AG09309 (cell line): Measurements from ENCODE around the gene TJP2.

Source experiments
- DNase-seq: peaks from one replicate; pipeline ENCODE4 v3.0.0-alpha.2; 2010; ENCODE audit warnings: low read depth
- H3K4me3 ChIP-seq: 2 replicates; pipeline ENCODE4 v1.5.1; 2011; ENCODE audit warnings: mild to moderate bottlenecking, low read depth, low read length, moderate library complexity; ENCODE audit not compliant: control insufficient read depth
- TF ChIP-seq, protein P1 (sequence below): IDR thresholded peaks from 2 replicates; pipeline ENCODE4 v1.5.1; 2011; ENCODE audit warnings: mild to moderate bottlenecking, low read depth, low read length, inconsistent platforms; ENCODE audit not compliant: insufficient read depth, control insufficient read depth; ENCODE audit errors: missing control alignments

Gene TJP2

DNA sequence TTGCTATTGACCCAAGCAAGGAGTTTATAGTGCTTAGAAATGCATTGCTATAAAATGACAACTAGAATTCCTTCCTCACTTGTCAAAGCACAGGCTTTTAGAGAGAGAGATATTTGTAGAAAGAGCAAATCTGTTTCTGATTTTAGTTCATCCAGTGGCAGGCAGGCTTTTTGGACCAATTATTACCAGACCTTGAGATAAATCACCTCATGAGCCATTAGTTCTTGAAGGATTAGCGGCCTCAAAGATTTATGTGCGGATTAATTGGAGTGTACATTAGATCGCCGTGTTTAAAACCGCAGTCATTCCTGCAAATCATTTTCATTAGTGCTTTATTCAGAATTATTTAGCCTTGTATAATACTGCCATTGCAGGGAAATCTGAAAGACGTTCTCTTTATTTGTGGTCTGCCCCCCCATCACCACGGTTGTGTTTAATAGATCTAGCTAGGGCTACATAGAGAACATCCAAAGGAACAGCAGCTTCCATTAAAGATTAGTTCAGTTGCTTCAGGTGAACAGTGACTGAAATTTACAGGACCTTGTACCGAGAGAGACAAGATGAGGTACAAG lies 28.8 kb upstream of the TJP2 start:
- no peak overlapping the region for H3K4me3 ChIP-seq
- TF ChIP-seq, protein P1, sequence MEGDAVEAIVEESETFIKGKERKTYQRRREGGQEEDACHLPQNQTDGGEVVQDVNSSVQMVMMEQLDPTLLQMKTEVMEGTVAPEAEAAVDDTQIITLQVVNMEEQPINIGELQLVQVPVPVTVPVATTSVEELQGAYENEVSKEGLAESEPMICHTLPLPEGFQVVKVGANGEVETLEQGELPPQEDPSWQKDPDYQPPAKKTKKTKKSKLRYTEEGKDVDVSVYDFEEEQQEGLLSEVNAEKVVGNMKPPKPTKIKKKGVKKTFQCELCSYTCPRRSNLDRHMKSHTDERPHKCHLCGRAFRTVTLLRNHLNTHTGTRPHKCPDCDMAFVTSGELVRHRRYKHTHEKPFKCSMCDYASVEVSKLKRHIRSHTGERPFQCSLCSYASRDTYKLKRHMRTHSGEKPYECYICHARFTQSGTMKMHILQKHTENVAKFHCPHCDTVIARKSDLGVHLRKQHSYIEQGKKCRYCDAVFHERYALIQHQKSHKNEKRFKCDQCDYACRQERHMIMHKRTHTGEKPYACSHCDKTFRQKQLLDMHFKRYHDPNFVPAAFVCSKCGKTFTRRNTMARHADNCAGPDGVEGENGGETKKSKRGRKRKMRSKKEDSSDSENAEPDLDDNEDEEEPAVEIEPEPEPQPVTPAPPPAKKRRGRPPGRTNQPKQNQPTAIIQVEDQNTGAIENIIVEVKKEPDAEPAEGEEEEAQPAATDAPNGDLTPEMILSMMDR: no peak
- DNase-seq: no peak

- TF ChIP-seq, protein P1: no peak
- no peak overlapping the region for H3K4me3 ChIP-seq
- DNase-seq: no peak
Measured at GRCh38 chr9:69147041-69147834, 26.8 kb upstream of the TJP2 start.

DNA sequence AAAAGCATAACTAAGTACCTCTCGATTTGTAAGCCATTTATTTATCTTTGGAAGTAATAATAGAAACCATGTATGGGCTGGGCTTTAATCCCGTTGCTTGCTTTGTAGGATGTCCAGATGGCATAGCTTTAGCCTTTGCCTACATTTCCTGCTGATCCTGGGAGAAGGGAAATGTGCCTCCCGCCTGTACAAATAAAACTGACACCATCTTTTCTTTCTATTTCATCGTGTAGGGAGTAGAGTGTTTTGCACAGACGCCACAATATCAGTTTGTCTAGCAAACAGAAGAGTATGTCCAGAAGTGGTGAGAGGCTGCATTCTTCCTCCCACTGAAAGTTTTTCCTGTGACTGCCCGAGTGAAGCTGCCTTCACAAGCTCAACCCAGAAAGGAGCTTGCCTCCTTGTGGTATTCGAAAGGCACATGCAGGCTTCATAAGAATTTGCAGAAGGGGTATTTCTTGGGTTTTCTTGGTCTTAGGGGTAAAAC lies 24.7 kb upstream of the TJP2 start:
- DNase-seq: no peak
- H3K4me3 ChIP-seq: peak overlapping the region; percentile 3; the same call in 1 of the 2 replicates
- TF ChIP-seq, protein P1: peak; percentile 66

- no peak for DNase-seq
- no peak overlapping the region for H3K4me3 ChIP-seq
- TF ChIP-seq, protein P1: no peak
Measured at GRCh38 chr9:69151506-69151905, 22.6 kb upstream of the TJP2 start.

- DNase-seq: no peak
- TF ChIP-seq, protein P1: no peak
Measured at GRCh38 chr9:69153707-69154521, 20.2 kb upstream of the TJP2 start.

DNA sequence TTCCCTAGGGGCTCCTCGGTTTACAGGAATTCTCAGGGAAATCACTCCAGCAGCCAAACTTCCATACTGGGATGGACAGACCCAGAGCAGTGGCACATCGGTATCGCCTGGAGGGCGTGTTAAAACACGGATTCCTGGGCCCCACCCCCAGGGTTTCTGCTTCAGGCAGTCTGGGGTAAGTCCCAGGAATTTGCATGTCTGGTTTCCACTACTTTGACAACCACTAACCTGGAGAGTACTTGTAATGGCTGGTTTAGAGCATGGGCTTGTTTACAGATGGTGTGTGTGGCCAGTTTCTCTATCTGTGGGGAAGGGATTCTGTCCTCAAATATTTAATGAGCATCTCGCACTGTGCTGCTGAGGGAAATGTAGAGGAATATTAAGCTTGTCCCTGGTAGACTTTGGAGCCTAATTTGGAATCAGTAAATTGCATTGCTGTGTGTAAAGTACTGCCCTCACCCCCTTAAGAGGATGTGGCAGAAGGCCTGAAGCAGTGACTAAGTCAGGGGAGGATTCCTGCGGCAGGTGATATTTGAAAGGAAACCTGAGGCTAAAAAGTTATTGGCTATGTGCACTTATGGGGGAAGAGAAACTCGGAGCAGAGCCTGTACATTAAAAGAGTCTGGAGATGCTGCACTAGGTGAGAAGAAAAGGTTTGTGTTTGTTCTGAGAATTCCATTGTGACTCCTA lies 18.6 kb upstream of the TJP2 start:
- no peak for DNase-seq
- H3K4me3 ChIP-seq: no peak overlapping the region
- TF ChIP-seq, protein P1: no peak

More at GRCh38 chr9:69153707-69154521, 20.2 kb upstream of the TJP2 start:
- H3K4me3 ChIP-seq: no peak overlapping the region
